K562 (cell line): Measurements from ENCODE around the gene NUP155. TPM values are rescaled to one million over a fixed set of nuclear protein-coding genes. Genes with fewer than 3 reads are reported as not detected.

Source experiments
- ARID1B ChIP-seq: fragments of 450-650 bp; IDR thresholded peaks from 2 replicates; pipeline ENCODE4 v1.6.1; 2016; ENCODE audit warnings: antibody characterized with exemption, mild to moderate bottlenecking, inconsistent platforms
- BACH1 ChIP-seq: fragments of 200-800 bp; sonication (Bioruptor generic); IDR thresholded peaks from 2 replicates; pipeline ENCODE4 v1.6.1; 2016; ENCODE audit warnings: missing genetic modification characterization, missing compliant biosample characterization
- CHD1 ChIP-seq: fragments of 200-600 bp; sonication (generic); IDR thresholded peaks from one replicate; pipeline ENCODE4 v1.6.1; 2012; ENCODE audit warnings: mild to moderate bottlenecking, moderate library complexity, low read length, inconsistent platforms
- FOS ChIP-seq: IDR thresholded peaks from 3 replicates; pipeline ENCODE4 v1.6.1; 2011; ENCODE audit not compliant: insufficient read length; ENCODE audit errors: extremely low read depth
- FOXK2 ChIP-seq, 2 experiments: fragments of 450-650 bp; IDR thresholded peaks in 1 of 2; conservative IDR thresholded peaks in 1 of 2; 2 replicates each; pipeline ENCODE4 v1.6.1; 2016; ENCODE audit warnings: low read depth in 2 of 2, mild to moderate bottlenecking in 1 of 2
- HNRNPL ChIP-seq: fragments of 200-400 bp; formaldehyde crosslinking; IDR thresholded peaks from 2 replicates; pipeline ENCODE4 v1.6.1; 2017; ENCODE audit warnings: low read depth, mild to moderate bottlenecking, low read length
- LARP7 ChIP-seq: fragments of 450-650 bp; IDR thresholded peaks from 2 replicates; pipeline ENCODE4 v1.6.1; 2016
- LCOR ChIP-seq: sonication (generic); formaldehyde crosslinking; IDR thresholded peaks from 2 replicates; pipeline ENCODE4 v1.8.0; 2022; ENCODE audit warnings: mild to moderate bottlenecking, missing genetic modification reagents
- MEF2D ChIP-seq: conservative IDR thresholded peaks from 2 replicates; pipeline ENCODE4 v1.6.1; 2016; ENCODE audit warnings: low read depth, missing genetic modification characterization, missing compliant biosample characterization
- POLR2A ChIP-seq: fragments of 450-650 bp; conservative IDR thresholded peaks from 2 replicates; pipeline ENCODE4 v1.6.1; 2016
- RB1 ChIP-seq: fragments of 450-650 bp; IDR thresholded peaks from 2 replicates; pipeline ENCODE4 v1.6.1; 2017; ENCODE audit warnings: low read depth, mild to moderate bottlenecking
- RBM39 ChIP-seq: fragments of 200-400 bp; formaldehyde crosslinking; optimal IDR thresholded peaks from 2 replicates; pipeline ENCODE3; 2018; ENCODE audit warnings: low read depth, low read length
- SAFB ChIP-seq: fragments of 200-400 bp; formaldehyde crosslinking; IDR thresholded peaks from 2 replicates; pipeline ENCODE4 v1.6.1; 2017; ENCODE audit warnings: low read depth, low read length, borderline replicate concordance
- SETDB1 ChIP-seq: IDR thresholded peaks from one replicate; pipeline ENCODE4 v1.6.1; 2012; ENCODE audit warnings: low read length, control low read depth, inconsistent platforms
- SMC3 ChIP-seq: conservative IDR thresholded peaks from 2 replicates; pipeline ENCODE4 v1.6.1; 2011; ENCODE audit warnings: low read depth, low read length, improper control_type of control experiment; ENCODE audit not compliant: insufficient read depth
- SRSF7 ChIP-seq: fragments of 200-400 bp; formaldehyde crosslinking; optimal IDR thresholded peaks from 2 replicates; pipeline ENCODE3; 2017; ENCODE audit warnings: mild to moderate bottlenecking, low read depth, low read length
- YY1 ChIP-seq, 3 experiments: IDR thresholded peaks; 2 replicates each; pipeline ENCODE4 v1.6.1; 2011; ENCODE audit warnings: low read length in 2 of 3, mild to moderate bottlenecking in 2 of 3, moderate library complexity in 2 of 3, borderline replicate concordance in 1 of 3, control low read depth in 1 of 3, low read depth in 1 of 3; ENCODE audit not compliant: insufficient read depth in 3 of 3, insufficient replicate concordance in 2 of 3, control insufficient read depth in 1 of 3, insufficient read length in 1 of 3; ENCODE audit errors: extremely low read depth in 1 of 3
- ZEB2 ChIP-seq: fragments of 450-650 bp; IDR thresholded peaks from 2 replicates; pipeline ENCODE4 v1.6.1; 2016
- ZNF146 ChIP-seq: IDR thresholded peaks from one replicate; pipeline ENCODE4 v1.6.1; 2018; ENCODE audit warnings: missing compliant biosample characterization; ENCODE audit not compliant: unreplicated experiment
- ZNF184 ChIP-seq: sonication (generic); formaldehyde crosslinking; IDR thresholded peaks from 2 replicates; pipeline ENCODE4 v1.5.0; 2020; ENCODE audit warnings: missing genetic modification reagents
- ZNF263 ChIP-seq: sonication (generic); formaldehyde crosslinking; IDR thresholded peaks from 2 replicates; pipeline ENCODE4 v1.8.0; 2022; ENCODE audit warnings: mild to moderate bottlenecking, missing genetic modification reagents, borderline replicate concordance
- ZNF3 ChIP-seq: fragments of 250-450 bp; sonication (Bioruptor Pico); IDR thresholded peaks from 2 replicates; pipeline ENCODE4 v1.5.0; 2021; ENCODE audit warnings: mild to moderate bottlenecking, moderate library complexity
- polyA plus RNA-seq, 8 experiments: library from polyadenylated mRNA; depleted of rRNA in 4 of 8; stranded (reverse) in 5 of 8; unstranded in 3 of 8; fragments of >200 nt; fragmentation: Nextera tagmentation in 2 of 8; fragmentation: Illumina TruSeq in 1 of 8; extraction: Ambion mirVana in 2 of 8; extraction: Trizol in 1 of 8; gene quantifications; 2 replicates each; pipeline versions ENCODE4 v1.2.1 to v1.2.3, GENCODE V29; 2011 to 2014; ENCODE audit warnings: inconsistent platforms in 1 of 8, missing spikeins in 1 of 8
- total RNA-seq, 7 experiments: library from RNA; depleted of rRNA in 6 of 7; stranded (reverse); fragments of >200 nt in 6 of 7; fragmentation: Illumina TruSeq in 2 of 7; extraction: Trizol in 2 of 7; gene quantifications; 2 replicates each; pipeline versions ENCODE4 v1.2.1 to v1.2.3, GENCODE V29; 2011 to 2021; ENCODE audit warnings: low replicate concordance in 1 of 7
- TF ChIP-seq, protein P1 (sequence below), 2 experiments: IDR thresholded peaks in 1 of 2; conservative IDR thresholded peaks in 1 of 2; 2 replicates each; pipeline ENCODE4 v1.6.1; 2016; ENCODE audit warnings: low read depth in 2 of 2, mild to moderate bottlenecking in 1 of 2, missing compliant biosample characterization in 1 of 2, missing genetic modification characterization in 1 of 2, moderate library complexity in 1 of 2
- TF ChIP-seq, protein P2 (sequence below): sonication (generic); formaldehyde crosslinking; IDR thresholded peaks from 2 replicates; pipeline ENCODE4 v1.8.0; 2022; ENCODE audit warnings: missing genetic modification reagents, mild to moderate bottlenecking, moderate library complexity, borderline replicate concordance
- TF ChIP-seq, protein P3 (sequence below): fragments of 250-450 bp; sonication (Bioruptor Pico); IDR thresholded peaks from 2 replicates; pipeline ENCODE4 v1.6.1; 2021; ENCODE audit warnings: mild to moderate bottlenecking

NUP155 gene
- total and polyA plus RNA-seq, 9 of the 15 experiments (the other 6 are each of a cell fraction or from before 2014, with no cell fraction given): 39.3 to 130 (median 77.0) TPM

- TF ChIP-seq, protein P1, sequence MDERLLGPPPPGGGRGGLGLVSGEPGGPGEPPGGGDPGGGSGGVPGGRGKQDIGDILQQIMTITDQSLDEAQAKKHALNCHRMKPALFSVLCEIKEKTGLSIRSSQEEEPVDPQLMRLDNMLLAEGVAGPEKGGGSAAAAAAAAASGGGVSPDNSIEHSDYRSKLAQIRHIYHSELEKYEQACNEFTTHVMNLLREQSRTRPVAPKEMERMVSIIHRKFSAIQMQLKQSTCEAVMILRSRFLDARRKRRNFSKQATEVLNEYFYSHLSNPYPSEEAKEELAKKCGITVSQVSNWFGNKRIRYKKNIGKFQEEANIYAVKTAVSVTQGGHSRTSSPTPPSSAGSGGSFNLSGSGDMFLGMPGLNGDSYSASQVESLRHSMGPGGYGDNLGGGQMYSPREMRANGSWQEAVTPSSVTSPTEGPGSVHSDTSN (CRISPR knock-in tag; IDR thresholded peaks at IDR 0.05; ENCODE audit: low read depth): no peak
- TF ChIP-seq, protein P1 (tag; conservative IDR thresholded peaks at IDR 0.05; ENCODE audit: low read depth): no peak
- TF ChIP-seq SAFB (no peak), RBM39 (no peak), LCOR (peak; percentile 93), SMC3 (no peak), MEF2D (peak; percentile 92), HNRNPL (no peak), BACH1 (tag) (peak; percentile 28; the same call in 1 of the 2 replicates), CHD1 (peak; percentile 49), ZNF3 (CRISPR knock-in tag) (no peak), ZNF146 (CRISPR knock-in tag) (no peak), FOS (no peak), FOXK2 (conservative IDR thresholded peaks at IDR 0.05 in 1 of 2, IDR thresholded peaks at IDR 0.05 in 1 of 2; ENCODE audit: low read depth in 2 of 2) (peak; percentile 92 to 95), ZEB2 (peak; percentile 94), POLR2A (peak; percentile 98), ZNF184 (CRISPR knock-in tag) (no peak), RB1 (peak; percentile 97), YY1 (IDR thresholded peaks at IDR 0.05; ENCODE audit: borderline replicate concordance in 1 of 3, control insufficient read depth in 1 of 3, extremely low read depth in 1 of 3, insufficient read depth in 3 of 3, insufficient read length in 1 of 3, insufficient replicate concordance in 2 of 3, low read depth in 1 of 3, low read length in 2 of 3) (peak in 2 of 3 experiments; percentile 4 to 21), LARP7 (peak; percentile 100), ARID1B (peak; percentile 82), SRSF7 (no peak), SETDB1 (no peak), ZNF263 (CRISPR knock-in tag) (peak; percentile 96)
- TF ChIP-seq, protein P2, sequence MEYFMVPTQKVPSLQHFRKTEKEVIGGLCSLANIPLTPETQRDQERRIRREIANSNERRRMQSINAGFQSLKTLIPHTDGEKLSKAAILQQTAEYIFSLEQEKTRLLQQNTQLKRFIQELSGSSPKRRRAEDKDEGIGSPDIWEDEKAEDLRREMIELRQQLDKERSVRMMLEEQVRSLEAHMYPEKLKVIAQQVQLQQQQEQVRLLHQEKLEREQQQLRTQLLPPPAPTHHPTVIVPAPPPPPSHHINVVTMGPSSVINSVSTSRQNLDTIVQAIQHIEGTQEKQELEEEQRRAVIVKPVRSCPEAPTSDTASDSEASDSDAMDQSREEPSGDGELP: peak; percentile 79; the same call in 1 of the 2 replicates
- TF ChIP-seq, protein P3, sequence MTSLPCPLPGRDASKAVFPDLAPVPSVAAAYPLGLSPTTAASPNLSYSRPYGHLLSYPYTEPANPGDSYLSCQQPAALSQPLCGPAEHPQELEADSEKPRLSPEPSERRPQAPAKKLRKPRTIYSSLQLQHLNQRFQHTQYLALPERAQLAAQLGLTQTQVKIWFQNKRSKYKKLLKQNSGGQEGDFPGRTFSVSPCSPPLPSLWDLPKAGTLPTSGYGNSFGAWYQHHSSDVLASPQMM (CRISPR knock-in tag): no peak
Measured at GRCh38 chr5:37370864-37371726, at the start of gene NUP155 (continued).
